Mesodermal cell (in vitro differentiated cells): Measurements from ENCODE around the gene MC3R.

Experiments
- H3K27ac ChIP-seq: 2 replicates; pipeline ENCODE4 v1.7.0; 2013; ENCODE audit warnings: mild to moderate bottlenecking, low read depth, low read length, moderate library complexity; ENCODE audit not compliant: severe bottlenecking
- H3K36me3 ChIP-seq: 2 replicates; pipeline ENCODE4 v1.7.1; 2013; ENCODE audit warnings: mild to moderate bottlenecking, low read length, moderate library complexity; ENCODE audit not compliant: control insufficient read depth, insufficient read depth
- H3K4me1 ChIP-seq: one replicate; pipeline ENCODE4 v1.7.1; 2013; ENCODE audit warnings: mild to moderate bottlenecking, low read length; ENCODE audit not compliant: insufficient read depth, control insufficient read depth, poor library complexity, severe bottlenecking
- H3K4me3 ChIP-seq: 2 replicates; pipeline ENCODE4 v1.7.0; 2013; ENCODE audit warnings: low read length, control low read depth, mild to moderate bottlenecking; ENCODE audit not compliant: insufficient read depth, poor library complexity, severe bottlenecking; ENCODE audit errors: extremely low read depth
- H3K9me3 ChIP-seq: 2 replicates; pipeline ENCODE4 v1.7.1; 2013; ENCODE audit warnings: mild to moderate bottlenecking, low read length, moderate library complexity; ENCODE audit not compliant: control insufficient read depth
- WGBS, 2 experiments: methylation state at CpG; one replicate each; pipeline ENCODE4 v1.1.5; 2013; ENCODE audit warnings: missing lambda C conversion rate in 2 of 2; ENCODE audit not compliant: insufficient coverage in 2 of 2; 5-methylcytosine and 5-hydroxymethylcytosine counted together

MC3R gene

GRCh38 chr20:56249244-56249955 lies 868 bp downstream of the MC3R start:
- WGBS, 2 experiments = 71 to 77% methylated on average over 29 to 30 of the region's 32 CpGs
- Histone ChIP-seq H3K27ac (no peak overlapping the region), H3K36me3 (no peaks in the 10 kb centered on the region), H3K4me3 (no peak overlapping the region), H3K4me1 (no peaks in the 10 kb centered on the region), H3K9me3 (peaks cover 23% of the 10 kb centered on the region)

GRCh38 chr20:56249956-56250355 lies 1.4 kb downstream of the MC3R start:
- Histone ChIP-seq H3K9me3 (peaks cover 25% of the 10 kb centered on the region), H3K4me1 (no peaks in the 10 kb centered on the region), H3K27ac (no peak overlapping the region), H3K36me3 (no peaks in the 10 kb centered on the region), H3K4me3 (no peak overlapping the region)
- 51 to 73% methylated on average over 4 to 6 of the region's 7 CpGs for WGBS, 2 experiments

DNA sequence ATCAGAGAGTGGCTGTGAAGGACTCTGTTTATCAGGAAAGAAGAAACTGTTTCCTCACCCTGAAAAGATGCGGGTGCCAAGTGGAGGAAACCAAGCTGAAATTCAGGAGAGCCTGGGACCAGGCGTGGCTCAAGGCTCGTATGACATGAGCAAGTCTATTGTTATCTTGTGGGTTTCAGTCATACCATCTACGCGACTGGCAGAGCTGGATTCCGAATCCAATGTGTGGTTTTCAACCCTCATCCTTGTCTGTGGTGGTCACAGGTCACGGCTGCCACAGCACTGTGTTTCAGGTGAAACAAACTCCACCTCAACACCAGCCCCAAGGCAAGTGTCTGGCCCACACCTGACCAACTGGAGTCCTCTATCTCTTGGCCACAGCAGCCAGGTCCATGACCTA lies 9.1 kb downstream of the MC3R start:
- 56 to 67% methylated on average over 6 to 7 of the region's 7 CpGs for WGBS, 2 experiments
- Histone ChIP-seq H3K27ac (no peak overlapping the region), H3K36me3 (no peaks in the 10 kb centered on the region), H3K4me3 (no peak overlapping the region), H3K9me3 (peaks cover 47% of the 10 kb centered on the region), H3K4me1 (no peaks in the 10 kb centered on the region)

DNA sequence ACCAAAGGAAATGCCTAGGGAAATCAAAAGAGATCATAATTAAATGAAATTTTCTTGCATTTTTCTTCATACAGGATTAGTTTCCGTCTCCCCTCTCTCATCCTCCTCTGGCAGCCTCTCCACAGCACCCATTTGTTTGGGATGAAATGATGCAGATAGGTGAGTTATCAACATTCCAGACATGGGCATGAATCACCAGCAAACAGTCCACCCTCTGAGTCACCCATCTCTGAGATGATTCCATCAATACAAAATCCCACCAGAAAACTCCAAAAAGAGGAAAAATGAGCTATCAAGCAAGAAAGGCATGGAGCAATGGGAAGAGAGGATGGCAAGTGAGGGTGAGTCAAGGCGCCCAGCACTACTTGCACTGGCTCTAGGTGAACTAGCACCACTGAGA lies 11.4 kb downstream of the MC3R start:
- no peaks in the 10 kb centered on the region for H3K36me3 ChIP-seq
- H3K4me1 ChIP-seq = no peaks in the 10 kb centered on the region
- no peak overlapping the region for H3K27ac ChIP-seq
- 22 to 57% methylated on average over 1 of the region's 2 CpGs for WGBS, 2 experiments
- no peak overlapping the region for H3K4me3 ChIP-seq
- peaks cover 58% of the 10 kb centered on the region for H3K9me3 ChIP-seq

- peaks cover 55% of the 10 kb centered on the region for H3K9me3 ChIP-seq
- H3K4me3 ChIP-seq = no peak overlapping the region
- H3K27ac ChIP-seq = no peak overlapping the region
- H3K36me3 ChIP-seq = no peaks in the 10 kb centered on the region
- no peaks in the 10 kb centered on the region for H3K4me1 ChIP-seq
Observed at GRCh38 chr20:56268536-56268935, 20.0 kb downstream of the MC3R start.

DNA sequence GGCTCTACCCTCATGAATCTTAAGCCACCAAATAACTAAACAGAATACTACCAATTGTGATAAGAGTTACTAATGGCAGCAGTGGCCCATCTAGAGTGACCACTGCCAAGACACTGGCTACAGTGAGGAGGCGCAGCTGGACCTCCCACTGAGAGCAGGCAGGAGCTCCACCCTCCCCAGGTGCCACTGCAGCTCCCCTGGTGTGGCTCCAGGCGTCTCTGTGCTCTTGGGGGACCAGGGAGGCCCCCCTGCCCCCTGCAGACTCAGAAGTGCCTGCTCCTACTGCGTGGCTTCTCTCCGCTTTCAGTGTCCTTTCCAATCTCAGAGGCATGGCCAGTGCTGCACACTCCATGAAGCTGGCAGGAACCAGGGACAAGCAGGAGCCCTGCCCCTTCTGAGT lies 23.4 kb downstream of the MC3R start:
- Histone ChIP-seq H3K27ac (no peak overlapping the region), H3K4me3 (no peak overlapping the region), H3K4me1 (no peaks in the 10 kb centered on the region), H3K36me3 (no peaks in the 10 kb centered on the region), H3K9me3 (peaks cover 50% of the 10 kb centered on the region)
- WGBS, 2 experiments = 30 to 38% methylated on average over 3 to 4 of the region's 4 CpGs

DNA sequence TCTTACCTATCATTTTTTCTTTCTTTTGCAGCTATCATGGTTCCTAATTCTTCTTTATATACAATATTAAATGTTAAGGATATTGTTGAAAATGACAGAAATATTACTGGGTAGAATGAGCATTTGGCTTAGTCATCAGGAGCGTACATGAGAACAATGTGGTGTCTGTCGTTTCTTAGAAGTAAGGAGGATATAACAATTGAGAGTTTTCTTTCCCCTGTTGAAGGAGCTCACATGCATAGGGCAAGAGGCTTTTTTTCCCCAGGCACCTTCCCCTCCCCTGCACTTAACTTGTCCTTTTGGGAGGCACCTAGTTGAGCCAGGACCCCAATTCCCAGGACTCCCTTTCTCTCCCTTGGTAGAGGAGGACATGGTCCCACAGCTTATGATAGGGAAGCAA lies 25.0 kb downstream of the MC3R start:
- Histone ChIP-seq H3K27ac (no peak overlapping the region), H3K4me1 (no peaks in the 10 kb centered on the region), H3K9me3 (peaks cover 51% of the 10 kb centered on the region), H3K4me3 (no peak overlapping the region), H3K36me3 (no peaks in the 10 kb centered on the region)
- WGBS, 2 experiments = 40 to 85% methylated on average over 1 to 2 of the region's 2 CpGs

DNA sequence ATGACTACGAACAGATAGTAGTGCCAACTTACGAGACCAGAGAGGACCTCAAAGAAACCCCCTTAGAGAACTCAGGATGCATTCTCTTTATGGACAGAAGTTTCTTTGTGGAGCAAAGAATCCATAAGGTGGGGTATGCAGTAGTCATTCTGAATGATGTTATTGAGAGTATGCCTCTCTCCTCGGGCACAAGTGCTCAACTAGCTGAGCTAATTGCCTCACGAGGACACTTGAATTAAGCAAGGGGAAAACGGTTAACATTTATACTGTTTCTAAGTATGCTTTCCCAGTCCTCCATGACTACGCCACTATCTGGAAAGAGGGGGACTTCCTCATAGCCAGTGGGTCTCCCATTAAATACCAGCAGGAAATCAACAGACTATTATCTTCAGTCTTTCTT lies 25.6 kb downstream of the MC3R start:
- H3K27ac ChIP-seq = no peak overlapping the region
- no peaks in the 10 kb centered on the region for H3K36me3 ChIP-seq
- H3K4me3 ChIP-seq = no peak overlapping the region
- peaks cover 52% of the 10 kb centered on the region for H3K9me3 ChIP-seq
- H3K4me1 ChIP-seq = no peaks in the 10 kb centered on the region
- WGBS, 2 experiments = 71% methylated on average over 4 of the region's 6 CpGs; no CpG with 5 or more reads in 1 of the 2 experiments

DNA sequence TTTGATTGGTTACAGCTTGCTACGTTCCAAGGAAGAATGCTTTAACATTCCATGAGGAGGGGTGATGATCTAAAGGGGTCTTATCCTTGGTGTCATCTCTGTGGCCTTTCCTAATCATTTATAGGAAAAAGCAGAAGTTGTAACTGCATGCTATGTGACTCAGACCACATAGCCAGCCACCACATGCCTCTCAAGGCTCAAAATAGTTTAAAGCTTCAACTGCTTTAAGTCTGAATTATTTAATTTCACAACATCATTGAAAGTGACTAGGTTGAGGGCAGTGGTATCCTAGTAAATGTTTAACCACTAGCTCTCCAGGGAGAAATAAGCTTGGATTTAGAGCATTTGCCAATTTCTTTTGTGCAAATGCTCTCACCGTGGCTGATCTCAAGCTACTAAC lies 29.7 kb downstream of the MC3R start:
- no peak overlapping the region for H3K27ac ChIP-seq
- H3K4me3 ChIP-seq = no peak overlapping the region
- H3K4me1 ChIP-seq = no peaks in the 10 kb centered on the region
- no peaks in the 10 kb centered on the region for H3K36me3 ChIP-seq
- 100% methylated on average over 1 of the region's 2 CpGs; no CpG with 5 or more reads in 1 of the 2 experiments for WGBS, 2 experiments
- H3K9me3 ChIP-seq = peaks cover 48% of the 10 kb centered on the region

DNA sequence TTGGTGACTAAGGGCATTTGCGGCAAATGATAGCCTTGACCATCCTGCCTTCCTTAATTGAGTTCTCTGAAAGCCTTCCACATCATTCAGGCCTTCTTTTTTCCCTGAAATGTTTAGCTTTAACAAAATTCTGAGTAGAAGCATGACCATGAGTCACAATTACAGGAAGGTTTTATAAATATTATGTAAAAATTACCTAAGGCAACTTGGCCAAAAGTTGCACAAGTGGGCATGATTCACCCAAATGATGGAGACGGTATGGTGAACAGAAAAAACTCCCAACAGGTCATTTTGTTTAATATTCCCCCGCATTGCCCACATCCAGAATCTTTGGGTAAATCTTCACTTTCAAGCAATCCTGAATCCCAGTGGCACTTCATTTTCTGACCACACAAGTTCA lies 37.0 kb downstream of the MC3R start:
- peaks cover 47% of the 10 kb centered on the region for H3K9me3 ChIP-seq
- no peaks in the 10 kb centered on the region for H3K4me1 ChIP-seq
- 62 to 77% methylated on average over 3 of the region's 3 CpGs for WGBS, 2 experiments
- H3K27ac ChIP-seq = no peak overlapping the region
- H3K4me3 ChIP-seq = no peak overlapping the region
- no peaks in the 10 kb centered on the region for H3K36me3 ChIP-seq

DNA sequence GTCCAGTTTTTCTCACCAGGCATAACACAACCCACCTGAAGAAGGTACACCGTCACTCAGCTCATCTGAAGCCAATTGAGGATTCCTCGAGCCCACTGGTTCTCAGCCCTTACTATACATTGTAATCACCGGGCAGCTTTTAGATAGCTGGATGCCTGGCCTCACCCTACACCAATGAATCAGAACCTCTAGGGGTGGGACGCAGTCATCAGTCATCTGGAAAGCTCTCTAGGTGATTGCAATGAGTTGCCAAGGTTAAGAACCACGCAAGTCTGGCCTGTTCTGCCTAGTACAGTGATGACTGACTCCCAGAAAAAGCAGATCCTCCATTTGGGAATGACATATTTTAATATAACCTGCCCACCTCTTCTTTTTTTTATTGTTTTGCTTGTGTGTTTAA lies 41.1 kb downstream of the MC3R start:
- H3K4me1 ChIP-seq = no peaks in the 10 kb centered on the region
- H3K4me3 ChIP-seq = no peak overlapping the region
- peaks cover 66% of the 10 kb centered on the region for H3K9me3 ChIP-seq
- H3K36me3 ChIP-seq = no peaks in the 10 kb centered on the region
- H3K27ac ChIP-seq = no peak overlapping the region
- 52 to 56% methylated on average over 4 to 5 of the region's 5 CpGs for WGBS, 2 experiments
